ENCODE data around the gene JARID2. TPM values are rescaled to one million over a fixed set of nuclear protein-coding genes. Genes with fewer than 3 reads are reported as not detected.

JARID2 gene
- total RNA-seq, 1 donor from 2014 or later: 5.0 TPM

DNA sequence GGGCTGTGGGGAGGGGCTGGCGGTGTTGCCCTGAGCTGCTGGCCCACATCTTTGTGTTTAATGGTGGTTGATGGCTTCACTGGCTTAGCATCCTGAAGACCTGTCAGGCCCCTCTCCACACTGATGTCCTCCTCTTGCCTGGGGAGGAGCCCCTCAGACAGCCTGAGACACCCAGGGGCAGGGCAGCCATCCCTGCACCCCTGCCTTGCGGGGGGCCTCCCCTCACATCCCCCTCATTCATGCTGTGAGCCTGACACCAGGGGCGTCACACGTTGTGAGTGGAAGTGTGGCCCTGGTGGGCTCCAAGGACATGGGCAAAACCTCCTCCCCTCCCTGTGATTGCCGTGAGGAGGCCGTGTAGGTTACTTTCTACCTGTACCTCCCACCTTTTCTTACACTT is 264.3 kb downstream of the JARID2 start:
- TF ChIP-seq, protein P1, sequence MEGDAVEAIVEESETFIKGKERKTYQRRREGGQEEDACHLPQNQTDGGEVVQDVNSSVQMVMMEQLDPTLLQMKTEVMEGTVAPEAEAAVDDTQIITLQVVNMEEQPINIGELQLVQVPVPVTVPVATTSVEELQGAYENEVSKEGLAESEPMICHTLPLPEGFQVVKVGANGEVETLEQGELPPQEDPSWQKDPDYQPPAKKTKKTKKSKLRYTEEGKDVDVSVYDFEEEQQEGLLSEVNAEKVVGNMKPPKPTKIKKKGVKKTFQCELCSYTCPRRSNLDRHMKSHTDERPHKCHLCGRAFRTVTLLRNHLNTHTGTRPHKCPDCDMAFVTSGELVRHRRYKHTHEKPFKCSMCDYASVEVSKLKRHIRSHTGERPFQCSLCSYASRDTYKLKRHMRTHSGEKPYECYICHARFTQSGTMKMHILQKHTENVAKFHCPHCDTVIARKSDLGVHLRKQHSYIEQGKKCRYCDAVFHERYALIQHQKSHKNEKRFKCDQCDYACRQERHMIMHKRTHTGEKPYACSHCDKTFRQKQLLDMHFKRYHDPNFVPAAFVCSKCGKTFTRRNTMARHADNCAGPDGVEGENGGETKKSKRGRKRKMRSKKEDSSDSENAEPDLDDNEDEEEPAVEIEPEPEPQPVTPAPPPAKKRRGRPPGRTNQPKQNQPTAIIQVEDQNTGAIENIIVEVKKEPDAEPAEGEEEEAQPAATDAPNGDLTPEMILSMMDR (IDR thresholded peaks at IDR 0.05): no peak
- H3K27ac ChIP-seq: no peak overlapping the region
- peaks cover 45 to 63% of the 10 kb centered on the region in 2 donors for H3K36me3 ChIP-seq
- no peak for DNase-seq (ENCODE audit: low spot score in 2 of 2)
- H3K27me3 ChIP-seq: no peaks in the 10 kb centered on the region
- peaks cover 0 to 5% of the 10 kb centered on the region in 2 donors for H3K4me1 ChIP-seq
- no peak overlapping the region for H3K4me3 ChIP-seq
- intact Hi-C loops (cut with DNase I): no loop called here
- no peaks in the 10 kb centered on the region for H3K9me3 ChIP-seq

GRCh38 chr6:15510536-15511247 is 264.8 kb downstream of the JARID2 start:
- intact Hi-C loops (cut with DNase I): no loop called here
- Histone ChIP-seq H3K4me1 (peaks cover 0 to under 1% of the 10 kb centered on the region in 2 donors), H3K9me3 (no peaks in the 10 kb centered on the region), H3K27ac (no peak overlapping the region), H3K36me3 (peaks cover 45 to 64% of the 10 kb centered on the region in 2 donors), H3K27me3 (no peaks in the 10 kb centered on the region), H3K4me3 (no peak overlapping the region)
- TF ChIP-seq, protein P1 (IDR thresholded peaks at IDR 0.05): no peak
- DNase-seq (ENCODE audit: low spot score in 2 of 2): no peak

GRCh38 chr6:15511248-15512125 is 265.6 kb downstream of the JARID2 start:
- TF ChIP-seq, protein P1 (IDR thresholded peaks at IDR 0.05): no peak
- no peak overlapping the region for H3K4me3 ChIP-seq
- no peak for DNase-seq (ENCODE audit: low spot score in 2 of 2)
- intact Hi-C loops (cut with DNase I): no loop called here
- no peaks in the 10 kb centered on the region for H3K9me3 ChIP-seq
- peaks cover 45 to 69% of the 10 kb centered on the region in 2 donors for H3K36me3 ChIP-seq
- H3K4me1 ChIP-seq: no peaks in the 10 kb centered on the region
- no peaks in the 10 kb centered on the region for H3K27me3 ChIP-seq
- no peak overlapping the region for H3K27ac ChIP-seq

DNA sequence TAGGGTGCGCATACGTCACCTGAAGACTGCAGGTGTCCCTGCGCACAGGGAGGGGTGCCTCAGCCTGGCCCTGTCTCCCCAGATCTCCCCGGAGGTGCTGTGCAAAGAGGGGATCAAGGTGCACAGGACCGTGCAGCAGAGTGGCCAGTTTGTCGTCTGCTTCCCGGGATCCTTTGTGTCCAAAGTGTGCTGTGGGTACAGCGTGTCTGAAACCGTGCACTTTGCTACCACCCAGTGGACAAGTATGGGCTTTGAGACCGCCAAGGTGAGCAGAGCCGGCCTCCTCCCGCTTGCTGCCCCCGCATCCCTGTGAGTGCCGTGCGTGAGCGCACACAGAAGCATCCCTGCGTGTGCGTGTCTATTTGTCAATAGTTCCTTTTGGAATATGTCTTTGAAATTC is 266.3 kb downstream of the JARID2 start:
- TF ChIP-seq, protein P1 (IDR thresholded peaks at IDR 0.05): no peak
- intact Hi-C loops (cut with DNase I): no loop called here
- Histone ChIP-seq H3K27ac (no peak overlapping the region), H3K4me1 (no peaks in the 10 kb centered on the region), H3K36me3 (peaks cover 47 to 75% of the 10 kb centered on the region in 2 donors), H3K4me3 (no peak overlapping the region), H3K9me3 (no peaks in the 10 kb centered on the region), H3K27me3 (no peaks in the 10 kb centered on the region)
- DNase-seq (ENCODE audit: low spot score in 2 of 2): no peak

GRCh38 chr6:15512721-15513120 is 266.9 kb downstream of the JARID2 start:
- H3K27ac ChIP-seq: no peak overlapping the region
- H3K4me1 ChIP-seq: no peaks in the 10 kb centered on the region
- no peaks in the 10 kb centered on the region for H3K27me3 ChIP-seq
- TF ChIP-seq, protein P1 (IDR thresholded peaks at IDR 0.05): no peak
- intact Hi-C loops (cut with DNase I): no loop called here
- no peak for DNase-seq (ENCODE audit: low spot score in 2 of 2)
- H3K4me3 ChIP-seq: no peak overlapping the region
- peaks cover 53 to 76% of the 10 kb centered on the region in 2 donors for H3K36me3 ChIP-seq
- H3K9me3 ChIP-seq: no peaks in the 10 kb centered on the region

Measured in ascending aorta (tissue), 2 donors.